SK-N-SH (cell line): Measurements from ENCODE around the gene GPR171. TPM values are rescaled to one million over a fixed set of nuclear protein-coding genes. Genes with fewer than 3 reads are reported as not detected.

ENCODE experiments used
- CTCF ChIA-PET: fragments of 300-600, 350-600 bp; formaldehyde crosslinking; extraction: SDS; loops from one replicate; lab custom pipeline; 2021; lab: Yijun Ruan, JAX
- POLR2A ChIA-PET: fragments of 350-600 bp; sonication (Branson Sonifier 250); formaldehyde crosslinking; extraction: SDS; loops from one replicate; lab custom pipeline; 2020; ENCODE audit warnings: antibody characterized with exemption, inconsistent platforms; lab: Yijun Ruan, JAX
- DNase-seq: peaks from one replicate; pipeline ENCODE4 v3.0.0; 2012
- H2AFZ ChIP-seq: fragments of 200-600 bp; sonication (generic); 2 replicates; pipeline ENCODE4 v1.8.1; 2016; ENCODE audit warnings: antibody characterized with exemption, mild to moderate bottlenecking, low read depth
- H3F3A ChIP-seq: fragments of 200-600 bp; sonication (generic); replicated peaks from 2 replicates; pipeline ENCODE3; 2016; ENCODE audit warnings: antibody characterized with exemption, mild to moderate bottlenecking; ENCODE audit not compliant: insufficient read depth
- H3K27ac ChIP-seq, 2 experiments: fragments of 200-500 bp in 1 of 2; fragments of 200-600 bp in 1 of 2; sonication (Bioruptor generic) in 1 of 2; sonication (generic), shearing (Covaris generic) in 1 of 2; 2 replicates each; pipeline versions ENCODE4 v1.5.1 to v1.6.1; 2014 to 2016; ENCODE audit warnings: low read depth in 2 of 2, inconsistent platforms in 1 of 2, low read length in 1 of 2, mild to moderate bottlenecking in 1 of 2, mixed read lengths in 1 of 2
- H3K27me3 ChIP-seq: fragments of 200-600 bp; sonication (generic), shearing (Covaris generic); 2 replicates; pipeline ENCODE4 v1.6.1; 2016; ENCODE audit warnings: mixed run types; ENCODE audit not compliant: insufficient read depth
- H3K36me3 ChIP-seq, 2 experiments: fragments of 200-500 bp in 1 of 2; fragments of 200-600 bp in 1 of 2; sonication (Bioruptor generic) in 1 of 2; sonication (generic) in 1 of 2; replicated peaks in 1 of 2; 2 replicates each; pipeline versions ENCODE3 to v1.5.1; 2014 to 2016; ENCODE audit warnings: low read length in 1 of 2, mild to moderate bottlenecking in 1 of 2; ENCODE audit not compliant: insufficient read depth in 2 of 2, control insufficient read depth in 1 of 2
- H3K4me1 ChIP-seq, 2 experiments: fragments of 200-500 bp in 1 of 2; fragments of 200-600 bp in 1 of 2; sonication (Bioruptor generic) in 1 of 2; sonication (generic), shearing (Covaris generic) in 1 of 2; 2 replicates each; pipeline versions ENCODE4 v1.5.1 to v1.6.1; 2014 to 2016; ENCODE audit warnings: low read depth in 1 of 2, low read length in 1 of 2, mixed run types in 1 of 2; ENCODE audit not compliant: insufficient read depth in 2 of 2, control insufficient read depth in 1 of 2
- H3K4me2 ChIP-seq: fragments of 200-600 bp; sonication (generic), shearing (Covaris generic); 2 replicates; pipeline ENCODE4 v1.6.1; 2017; ENCODE audit warnings: mixed run types
- H3K4me3 ChIP-seq, 2 experiments: fragments of 200-500 bp in 1 of 2; fragments of 200-600 bp in 1 of 2; sonication (Bioruptor generic) in 1 of 2; sonication (generic), shearing (Covaris generic) in 1 of 2; 2 replicates each; pipeline versions ENCODE4 v1.5.1 to v1.8.1; 2014 to 2016; ENCODE audit warnings: low read depth in 2 of 2, inconsistent platforms in 1 of 2, low read length in 1 of 2, mild to moderate bottlenecking in 1 of 2, mixed read lengths in 1 of 2, moderate library complexity in 1 of 2
- H3K79me2 ChIP-seq: fragments of 200-600 bp; sonication (generic); 2 replicates; pipeline ENCODE4 v1.8.1; 2017; ENCODE audit warnings: mild to moderate bottlenecking; ENCODE audit not compliant: insufficient read depth
- H3K9ac ChIP-seq: fragments of 200-600 bp; sonication (generic); 2 replicates; pipeline ENCODE4 v1.6.1; 2017; ENCODE audit warnings: mixed run types
- H3K9me2 ChIP-seq: fragments of 200-600 bp; sonication (generic); 2 replicates; pipeline ENCODE4 v1.6.1; 2017; ENCODE audit warnings: mixed run types
- H3K9me3 ChIP-seq: fragments of 200-600 bp; sonication (generic); 2 replicates; pipeline ENCODE4 v1.6.1; 2017; ENCODE audit warnings: mixed run types, mild to moderate bottlenecking, moderate library complexity
- H4K20me1 ChIP-seq: fragments of 200-600 bp; sonication (generic); 2 replicates; pipeline ENCODE4 v1.6.1; 2017; ENCODE audit warnings: mild to moderate bottlenecking, mixed run types; ENCODE audit not compliant: insufficient read depth
- CTCF ChIP-seq: fragments of 200-600 bp; sonication (generic); IDR thresholded peaks from 2 replicates; pipeline ENCODE4 v1.6.1; 2017; ENCODE audit warnings: antibody characterized with exemption, mild to moderate bottlenecking, moderate library complexity
- ELF1 ChIP-seq: IDR thresholded peaks from 2 replicates; pipeline ENCODE4 v1.4.0; 2012
- EP300 ChIP-seq, 2 experiments: IDR thresholded peaks; 2 replicates each; pipeline versions ENCODE4 v1.4.0 to v1.6.1; 2012; ENCODE audit warnings: borderline replicate concordance in 1 of 2, low read depth in 1 of 2, low read length in 1 of 2
- EZH2phosphoT487 ChIP-seq: fragments of 200-600 bp; sonication (generic); IDR thresholded peaks from 2 replicates; pipeline ENCODE4 v1.6.1; 2017; ENCODE audit warnings: low read depth, mixed run types, mild to moderate bottlenecking, antibody characterized with exemption, moderate library complexity, borderline replicate concordance
- FOSL2 ChIP-seq: IDR thresholded peaks from 2 replicates; pipeline ENCODE4 v1.4.0; 2012; ENCODE audit warnings: low read depth, mild to moderate bottlenecking, moderate library complexity, borderline replicate concordance
- FOXJ3 ChIP-seq: sonication (generic); formaldehyde crosslinking; IDR thresholded peaks from 2 replicates; pipeline ENCODE4 v1.5.1; 2020; ENCODE audit warnings: mild to moderate bottlenecking, missing genetic modification reagents
- FOXM1 ChIP-seq: IDR thresholded peaks from 2 replicates; pipeline ENCODE4 v1.4.0; 2012; ENCODE audit warnings: low read depth, mild to moderate bottlenecking
- GABPA ChIP-seq: IDR thresholded peaks from 2 replicates; pipeline ENCODE4 v1.4.0; 2012; ENCODE audit warnings: low read depth, mild to moderate bottlenecking
- IRF3 ChIP-seq: fragments of 150-350 bp; IDR thresholded peaks from 2 replicates; pipeline ENCODE4 v1.6.1; 2016; ENCODE audit warnings: mild to moderate bottlenecking, low read depth, low read length
- MAX ChIP-seq: IDR thresholded peaks from 2 replicates; pipeline ENCODE4 v1.4.0; 2012; ENCODE audit warnings: low read depth
- MEF2A ChIP-seq: IDR thresholded peaks from 2 replicates; pipeline ENCODE4 v1.4.0; 2012; ENCODE audit warnings: low read depth, borderline replicate concordance
- MXI1 ChIP-seq: IDR thresholded peaks from 2 replicates; pipeline ENCODE4 v1.6.1; 2012; ENCODE audit warnings: mild to moderate bottlenecking, low read depth, low read length, improper control_type of control experiment
- POLR2AphosphoS5 ChIP-seq: IDR thresholded peaks from 2 replicates; pipeline ENCODE4 v1.6.1; 2012; ENCODE audit warnings: low read depth, low read length
- RAD21 ChIP-seq: IDR thresholded peaks from 2 replicates; pipeline ENCODE4 v1.6.1; 2012; ENCODE audit warnings: mild to moderate bottlenecking, low read length
- RCOR1 ChIP-seq: fragments of 150-350 bp; IDR thresholded peaks from 2 replicates; pipeline ENCODE4 v1.6.1; 2017; ENCODE audit warnings: antibody characterized with exemption, low read length
- REST ChIP-seq: IDR thresholded peaks from 2 replicates; pipeline ENCODE4 v1.6.1; 2012; ENCODE audit warnings: mild to moderate bottlenecking, low read depth, low read length, moderate library complexity
- RXRA ChIP-seq: IDR thresholded peaks from 2 replicates; pipeline ENCODE4 v1.4.0; 2012; ENCODE audit warnings: low read depth, mild to moderate bottlenecking, borderline replicate concordance
- SIN3A ChIP-seq: IDR thresholded peaks from 2 replicates; pipeline ENCODE4 v1.6.1; 2012; ENCODE audit warnings: low read depth, mild to moderate bottlenecking, low read length, moderate library complexity, borderline replicate concordance
- SMC3 ChIP-seq: IDR thresholded peaks from 2 replicates; pipeline ENCODE4 v1.6.1; 2012; ENCODE audit warnings: low read depth, low read length, improper control_type of control experiment
- TAF1 ChIP-seq: IDR thresholded peaks from 2 replicates; pipeline ENCODE4 v1.6.1; 2012; ENCODE audit warnings: low read depth, mild to moderate bottlenecking, low read length, moderate library complexity, borderline replicate concordance
- TCF12 ChIP-seq: IDR thresholded peaks from 2 replicates; pipeline ENCODE4 v1.4.0; 2012
- TEAD4 ChIP-seq: IDR thresholded peaks from 2 replicates; pipeline ENCODE4 v1.4.0; 2012; ENCODE audit warnings: mild to moderate bottlenecking, borderline replicate concordance; ENCODE audit not compliant: insufficient read depth
- USF1 ChIP-seq: IDR thresholded peaks from 2 replicates; pipeline ENCODE4 v1.4.0; 2012; ENCODE audit warnings: low read depth, borderline replicate concordance
- YY1 ChIP-seq: IDR thresholded peaks from 2 replicates; pipeline ENCODE4 v1.4.0; 2012; ENCODE audit warnings: low read depth, mild to moderate bottlenecking
- ZBTB33 ChIP-seq: IDR thresholded peaks from 2 replicates; pipeline ENCODE4 v1.4.0; 2012; ENCODE audit warnings: low read depth, borderline replicate concordance
- WGBS: methylation state at CpG from one replicate; pipeline ENCODE4 v1.1.6; 2017; ENCODE audit warnings: low lambda C conversion rate; 5-methylcytosine and 5-hydroxymethylcytosine counted together
- polyA plus RNA-seq, 3 experiments: library from polyadenylated mRNA; depleted of rRNA; stranded (reverse); fragments of >200 nt; gene quantifications; 2 replicates each; pipeline ENCODE4 v1.2.3, GENCODE V29; 2012

Gene GPR171
- polyA plus RNA-seq, 1 of the 3 experiments (the other 2 are of a cell fraction) = not detected

DNA sequence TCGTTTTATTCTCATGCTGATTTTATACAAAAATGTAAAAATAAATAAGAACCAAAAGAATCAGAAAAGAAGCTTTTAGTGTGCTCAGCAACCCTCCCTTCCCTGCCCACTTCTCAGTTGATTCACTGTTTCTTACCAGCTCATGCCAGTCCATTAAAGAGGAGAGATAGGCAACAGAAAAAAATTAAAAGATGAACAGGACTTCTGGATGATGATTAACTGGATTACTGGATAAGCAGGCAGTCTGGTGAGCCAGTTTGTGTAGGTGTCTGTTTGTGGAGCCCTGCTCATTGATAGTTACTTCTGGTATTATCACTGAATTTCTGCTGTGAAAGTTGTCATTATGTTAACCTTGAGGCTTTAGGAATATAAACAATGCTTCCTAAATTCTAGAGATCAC, 15.1 kb upstream of the GPR171 start:
- 13% methylated on average over 1 of the region's 1 CpG for WGBS
- peak overlapping the region; percentile 59; the same call in 1 of the 2 replicates for H3K9ac ChIP-seq
- DNase-seq = peak; percentile 21
- H2AFZ ChIP-seq = 0 out of 2 replicates have a peak overlapping the region, but pooled peaks have one; percentile 4
- H3K36me3 ChIP-seq = no peaks in the 10 kb centered on the region
- no peaks in the 10 kb centered on the region for H4K20me1 ChIP-seq
- H3K4me3 ChIP-seq = no peak overlapping the region
- peak overlapping the region; percentile 19; the same call in 1 of the 2 replicates for H3K4me2 ChIP-seq
- peaks cover 13 to 22% of the 10 kb centered on the region in 2 experiments for H3K4me1 ChIP-seq
- POLR2A ChIA-PET = no interaction called here
- peak overlapping the region; percentile 90 to 95; a peak in 3 of 4 replicates for H3K27ac ChIP-seq
- peaks cover 33% of the 10 kb centered on the region for H3F3A ChIP-seq
- no peaks in the 10 kb centered on the region for H3K79me2 ChIP-seq
- no peaks in the 10 kb centered on the region for H3K9me2 ChIP-seq
- no peaks in the 10 kb centered on the region for H3K9me3 ChIP-seq
- no peaks in the 10 kb centered on the region for H3K27me3 ChIP-seq
- CTCF ChIA-PET = interaction anchor here (1.3 to 6.5 kb wide), 3 partner anchors 10 to 65 kb away, joined by 6 to 47 read pairs (median 8); no protein-coding TSS in a partner anchor
- TF ChIP-seq SIN3A = no peak
- TF ChIP-seq CTCF = no peak
- TF ChIP-seq FOXM1 = no peak
- no peak for TF ChIP-seq MXI1
- no peak for TF ChIP-seq TCF12
- no peak for TF ChIP-seq EZH2phosphoT487
- TF ChIP-seq GABPA = no peak
- no peak for TF ChIP-seq IRF3
- TF ChIP-seq RXRA = no peak
- no peak for TF ChIP-seq ELF1
- no peak for TF ChIP-seq ZBTB33
- TF ChIP-seq YY1 = no peak
- TF ChIP-seq TEAD4 = no peak
- no peak for TF ChIP-seq FOSL2
- no peak for TF ChIP-seq SMC3
- TF ChIP-seq TAF1 = no peak
- peak; percentile 8; the same call in 1 of the 2 replicates for TF ChIP-seq RCOR1
- no peak for TF ChIP-seq FOXJ3 (CRISPR knock-in tag)
- no peak for TF ChIP-seq RAD21
- TF ChIP-seq MEF2A = no peak
- no peak for TF ChIP-seq USF1
- TF ChIP-seq EP300 (IDR thresholded peaks at IDR 0.05; ENCODE audit: borderline replicate concordance in 1 of 2, low read depth in 1 of 2, low read length in 1 of 2) = peak in 1 of 2 experiments; percentile 53; a peak in 1 of 4 replicates
- TF ChIP-seq MAX = no peak
- no peak for TF ChIP-seq POLR2AphosphoS5
- no peak for TF ChIP-seq REST
